Activated CD4-positive, CD25-positive, alpha-beta regulatory T cell treated with anti-CD3 and anti-CD28 coated beads, Interleukin-2, amount 50 U/mL, for 72 hours (primary cell): ENCODE results near the gene PLAGL2.
"Not testable (repeated sequence)": the region's sequence is repeated elsewhere in the genome, so short reads cannot be mapped to it uniquely, and the experiment has no call there.

ENCODE experiments used
- DNase-seq: peaks from one replicate; pipeline ENCODE4 v3.0.0; 2021

The PLAGL2 gene

GRCh38 chr20:32179515-32179914 is 28.0 kb downstream of the PLAGL2 start:
- no peak for DNase-seq

DNA sequence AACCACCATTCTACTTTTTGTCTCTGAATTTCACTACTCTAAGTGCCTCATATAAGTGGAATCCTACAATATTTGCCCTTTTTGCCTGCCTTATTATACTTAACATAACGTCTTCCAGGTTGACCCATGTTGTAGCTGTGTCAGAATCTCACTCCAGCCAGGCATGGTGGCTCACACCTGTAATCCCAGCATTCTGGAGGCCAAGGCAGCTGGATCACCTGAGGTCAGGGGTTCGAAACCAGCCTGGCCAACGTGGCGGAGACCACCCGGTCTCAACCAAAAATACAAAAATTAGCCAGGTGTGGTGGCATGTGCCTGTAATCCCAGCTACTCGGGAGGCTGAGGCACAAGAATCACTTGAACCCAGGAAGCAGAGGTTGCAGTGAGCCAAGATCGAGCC is 29.8 kb downstream of the PLAGL2 start:
- DNase-seq: not testable (repeated sequence)

GRCh38 chr20:32168184-32168910 is 39.2 kb downstream of the PLAGL2 start:
- DNase-seq: no peak

GRCh38 chr20:32167552-32167951 is 40.0 kb downstream of the PLAGL2 start:
- no peak for DNase-seq

DNA sequence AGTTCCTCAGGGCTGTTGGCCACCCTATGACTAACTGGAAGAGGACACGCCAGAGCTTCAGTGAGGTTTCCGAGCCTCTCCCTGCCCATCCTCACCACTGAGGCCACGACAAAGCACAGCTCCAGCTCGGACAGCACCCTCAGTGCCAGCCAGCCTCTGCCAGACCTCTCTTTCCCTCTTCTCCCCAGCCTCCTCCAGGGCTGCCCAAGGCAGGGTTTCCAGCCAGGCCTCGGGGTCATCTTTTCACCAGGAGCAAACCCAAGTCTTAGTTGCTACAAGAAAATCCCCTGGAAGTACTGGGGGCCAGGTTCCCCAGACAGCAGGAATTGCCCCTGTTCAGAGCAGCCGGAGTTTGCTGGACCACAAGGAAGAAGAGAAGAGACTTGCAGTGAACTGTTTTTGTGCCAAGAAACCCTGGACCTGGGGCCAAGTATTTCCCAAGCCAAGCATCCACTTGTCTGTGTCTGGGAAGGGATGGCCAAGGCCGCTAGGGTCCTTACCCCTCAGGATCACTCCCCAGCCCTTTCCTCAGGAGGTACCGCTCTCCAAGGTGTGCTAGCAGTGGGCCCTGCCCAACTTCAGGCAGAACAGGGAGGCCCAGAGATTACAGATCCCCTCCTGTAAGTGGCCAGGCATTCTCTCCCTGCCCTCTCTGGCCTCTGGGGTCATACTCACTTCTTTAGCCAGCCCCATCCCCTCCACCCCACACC is 41.6 kb downstream of the PLAGL2 start:
- no peak for DNase-seq

- DNase-seq: no peak
Observed at GRCh38 chr20:32164984-32165735, 42.4 kb downstream of the PLAGL2 start.

- no peak for DNase-seq
Observed at GRCh38 chr20:32163951-32164350, 43.6 kb downstream of the PLAGL2 start.

- no peak for DNase-seq
Observed at GRCh38 chr20:32162351-32162750, 45.2 kb downstream of the PLAGL2 start.

DNA sequence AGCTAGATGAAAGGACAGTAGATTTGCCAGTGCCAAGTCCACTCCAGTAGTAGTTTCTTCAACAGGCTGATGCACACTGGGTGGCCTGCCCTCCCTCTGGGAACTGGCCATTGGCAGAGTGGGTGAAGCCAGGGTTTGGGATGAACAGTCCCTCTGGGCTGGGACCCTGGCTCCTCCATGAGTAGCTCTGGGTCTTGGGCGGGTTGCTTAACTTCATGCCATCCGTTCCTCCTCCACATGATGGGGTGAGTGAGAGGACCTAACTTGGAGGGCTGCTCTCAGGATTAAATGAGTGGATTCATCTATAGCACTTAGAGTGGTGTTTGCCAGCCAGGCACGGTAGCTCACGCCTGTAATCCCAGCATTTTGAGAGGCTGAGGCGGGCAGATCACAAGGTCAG is 47.2 kb downstream of the PLAGL2 start:
- no peak for DNase-seq

GRCh38 chr20:32159766-32160221 is 47.7 kb downstream of the PLAGL2 start:
- no peak for DNase-seq

GRCh38 chr20:32158943-32159660 is 48.4 kb downstream of the PLAGL2 start:
- DNase-seq: no peak

DNA sequence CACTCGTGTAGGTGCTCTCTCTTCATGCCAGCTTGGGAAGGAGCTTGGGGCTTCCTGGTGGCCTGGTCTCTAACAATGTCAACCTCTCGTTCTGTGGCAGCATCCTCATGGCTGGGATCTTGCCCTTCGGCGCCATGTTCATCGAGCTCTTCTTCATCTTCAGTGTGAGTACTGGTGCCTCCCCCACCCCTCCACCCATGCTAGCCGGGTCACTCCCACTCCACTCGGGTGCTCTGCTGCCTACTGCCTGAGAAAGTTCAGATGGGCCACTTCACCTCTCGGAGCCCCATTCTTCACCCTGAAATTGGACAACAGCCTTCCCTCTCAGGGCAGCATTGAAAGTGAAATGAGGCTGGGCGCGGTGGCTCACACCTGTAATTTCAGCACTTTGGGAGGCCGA is 49.2 kb downstream of the PLAGL2 start:
- DNase-seq: no peak

DNA sequence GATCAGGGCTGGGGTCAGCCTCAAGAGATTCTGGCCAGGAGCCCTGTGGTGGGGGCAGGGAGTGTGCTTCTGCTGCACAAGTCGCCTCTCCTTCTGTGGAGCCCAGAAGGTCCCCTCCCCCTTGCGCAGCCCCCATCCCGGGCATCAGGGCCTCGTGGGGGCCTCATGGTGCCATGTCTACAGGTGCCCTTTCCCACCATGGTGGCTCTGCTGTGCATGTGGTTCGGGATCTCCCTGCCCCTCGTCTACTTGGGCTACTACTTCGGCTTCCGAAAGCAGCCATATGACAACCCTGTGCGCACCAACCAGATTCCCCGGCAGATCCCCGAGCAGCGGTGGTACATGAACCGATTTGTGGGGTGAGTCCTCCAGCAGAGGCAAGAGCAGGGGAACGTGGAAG is 49.9 kb downstream of the PLAGL2 start:
- no peak for DNase-seq

GRCh38 chr20:32155017-32155981 is 52.2 kb downstream of the PLAGL2 start:
- DNase-seq: no peak

DNA sequence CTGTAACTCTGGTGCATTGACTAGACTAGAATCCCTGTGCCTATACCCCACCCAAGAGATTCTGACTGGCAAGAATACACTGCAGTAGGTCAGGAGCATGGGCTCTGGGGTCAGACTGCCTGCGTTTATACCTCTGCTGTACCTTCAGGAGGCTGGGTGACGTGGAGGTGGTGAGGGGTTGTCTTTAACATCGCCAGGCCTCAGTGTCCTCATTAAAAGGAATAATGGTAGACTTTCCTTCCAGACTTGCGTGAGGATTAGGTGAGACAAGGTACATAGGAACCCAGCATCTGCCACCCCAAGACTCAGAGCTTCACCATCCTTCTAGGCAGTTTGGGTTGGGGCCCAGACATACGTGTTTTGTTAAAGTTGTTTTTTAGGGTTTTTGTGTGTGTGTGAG is 53.8 kb downstream of the PLAGL2 start:
- no peak for DNase-seq

DNA sequence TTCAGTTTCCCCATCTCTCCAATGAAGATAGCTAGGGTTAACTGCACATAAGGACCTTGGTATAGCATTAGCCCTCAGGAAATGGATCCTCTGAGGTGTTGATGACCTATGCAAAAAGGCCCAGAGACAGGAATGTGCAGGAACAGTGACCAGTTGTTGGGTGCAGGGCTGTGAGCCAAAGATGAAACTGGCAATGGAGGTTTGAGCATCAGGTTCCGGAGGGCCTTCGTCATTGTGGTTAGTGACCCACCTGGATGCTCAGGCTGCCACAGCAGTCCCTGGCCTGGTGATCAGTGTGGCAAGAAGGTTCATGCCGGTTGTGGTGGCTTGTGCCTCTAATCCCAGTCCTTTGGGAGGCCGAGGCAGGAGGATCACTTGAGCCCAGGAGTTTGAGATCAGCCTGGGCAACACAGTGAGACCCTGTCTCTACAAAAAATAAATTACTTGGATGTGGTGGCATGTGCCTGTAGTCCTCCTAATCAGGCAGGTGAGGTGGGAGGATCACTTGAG is 54.3 kb downstream of the PLAGL2 start:
- DNase-seq: no peak

- DNase-seq: no peak
Observed at GRCh38 chr20:32152421-32153155, 55.0 kb downstream of the PLAGL2 start.

- DNase-seq: no peak
Observed at GRCh38 chr20:32150291-32150848, 57.2 kb downstream of the PLAGL2 start.

GRCh38 chr20:32149566-32150170 is 57.9 kb downstream of the PLAGL2 start:
- DNase-seq: no peak
